Measurements from ENCODE around the gene UPK2.

UPK2 gene

DNA sequence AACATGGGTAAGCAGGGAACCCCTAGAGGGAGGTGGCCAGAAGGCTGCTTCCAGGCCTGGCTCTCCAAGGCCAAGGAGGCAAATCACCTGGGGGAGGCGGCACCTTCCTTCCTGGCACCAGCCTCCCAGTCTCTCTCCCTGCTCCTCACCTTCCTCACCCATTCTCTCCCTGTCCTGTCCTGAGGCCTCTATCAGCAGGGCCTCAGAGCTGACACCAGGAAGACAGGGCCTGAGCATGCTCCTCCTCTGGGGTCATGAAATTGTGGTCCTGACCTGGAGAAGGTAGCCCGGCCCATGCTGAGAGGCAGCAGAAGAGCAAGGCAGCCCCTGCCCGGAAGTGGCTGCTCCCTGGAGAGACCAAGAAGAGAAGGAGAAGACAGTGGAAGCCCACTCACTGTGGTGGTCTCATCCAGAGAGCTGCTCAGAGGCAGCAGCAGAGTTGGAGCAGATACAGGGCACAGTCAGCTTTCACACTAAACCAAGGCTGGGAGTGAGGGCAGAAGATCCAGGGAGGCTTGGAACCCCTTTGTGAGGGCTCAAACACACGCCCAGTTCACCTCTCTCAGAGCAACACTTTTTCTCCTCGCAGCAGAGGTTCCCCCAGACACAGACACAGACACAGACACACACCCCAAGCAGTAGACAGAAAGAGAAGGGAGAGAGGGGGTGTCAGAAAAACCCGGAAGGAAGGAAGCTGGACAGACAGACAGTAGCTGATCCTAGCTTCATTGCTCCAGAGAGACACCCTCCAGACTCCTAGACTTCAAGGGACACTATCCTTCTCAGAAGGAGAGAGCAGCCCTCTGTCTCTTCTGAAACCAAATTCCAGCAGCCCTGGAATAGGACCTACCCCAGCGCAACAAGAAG is 32.1 kb upstream of the UPK2 start:
- TF ChIP-seq GATA2 (IDR thresholded peaks at IDR 0.05; ENCODE audit: low read depth, low read length) (no peak), GATA3 (IDR thresholded peaks at IDR 0.05; ENCODE audit: low read depth, low read length) (no peak)

GRCh38 chr11:118924591-118925585 is 31.2 kb upstream of the UPK2 start:
- TF ChIP-seq GATA2 (IDR thresholded peaks at IDR 0.05; ENCODE audit: low read depth, low read length) (no peak), GATA3 (IDR thresholded peaks at IDR 0.05; ENCODE audit: low read depth, low read length) (no peak)

- TF ChIP-seq GATA2 (IDR thresholded peaks at IDR 0.05; ENCODE audit: low read depth, low read length) (no peak), GATA3 (IDR thresholded peaks at IDR 0.05; ENCODE audit: low read depth, low read length) (no peak)
Measured at GRCh38 chr11:118927554-118928100, 28.5 kb upstream of the UPK2 start.

DNA sequence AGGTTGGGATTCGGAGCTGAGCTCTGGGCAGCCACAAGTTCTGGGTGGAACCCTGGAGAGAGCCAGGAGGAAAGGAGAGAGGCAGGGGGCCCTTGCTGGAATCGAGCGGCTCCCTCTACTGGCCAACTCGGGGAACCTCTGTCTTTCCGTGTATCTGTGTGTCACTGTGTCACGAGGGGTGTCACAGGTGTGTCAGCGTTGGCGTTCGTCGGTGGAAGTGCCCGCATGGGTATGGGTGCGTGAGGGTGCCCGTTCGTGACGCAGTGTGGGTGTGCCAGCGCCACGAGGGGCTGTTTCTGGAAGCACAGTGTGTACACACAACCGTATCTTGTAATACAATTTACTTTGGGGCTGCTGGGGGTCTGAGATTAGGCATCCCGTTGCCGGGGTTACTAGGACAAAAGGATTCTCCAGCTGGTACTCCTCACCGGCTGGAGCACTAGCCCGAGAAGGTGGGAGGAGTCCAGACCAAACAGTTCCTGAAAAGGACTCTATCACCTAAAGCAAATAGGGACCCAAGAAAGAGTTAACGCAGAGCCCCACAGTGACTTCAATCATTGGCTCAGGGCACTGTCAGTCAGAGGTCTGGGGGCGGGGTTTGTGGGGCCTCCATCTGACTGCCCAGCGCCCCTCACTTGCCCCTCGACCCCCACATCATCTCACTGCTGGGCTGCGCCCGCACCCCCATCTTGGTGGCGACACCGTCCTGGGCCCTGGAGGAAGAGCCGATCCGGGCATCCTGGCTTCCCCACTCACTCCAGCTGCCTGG is 27.8 kb upstream of the UPK2 start:
- TF ChIP-seq GATA3 (IDR thresholded peaks at IDR 0.05; ENCODE audit: low read depth, low read length), result no peak
- no peak for TF ChIP-seq GATA2 (IDR thresholded peaks at IDR 0.05; ENCODE audit: low read depth, low read length)

- no peak for TF ChIP-seq GATA2 (IDR thresholded peaks at IDR 0.05; ENCODE audit: low read depth, low read length)
- TF ChIP-seq GATA3 (IDR thresholded peaks at IDR 0.05; ENCODE audit: low read depth, low read length), result no peak
Measured at GRCh38 chr11:118928870-118929500, 27.1 kb upstream of the UPK2 start.

DNA sequence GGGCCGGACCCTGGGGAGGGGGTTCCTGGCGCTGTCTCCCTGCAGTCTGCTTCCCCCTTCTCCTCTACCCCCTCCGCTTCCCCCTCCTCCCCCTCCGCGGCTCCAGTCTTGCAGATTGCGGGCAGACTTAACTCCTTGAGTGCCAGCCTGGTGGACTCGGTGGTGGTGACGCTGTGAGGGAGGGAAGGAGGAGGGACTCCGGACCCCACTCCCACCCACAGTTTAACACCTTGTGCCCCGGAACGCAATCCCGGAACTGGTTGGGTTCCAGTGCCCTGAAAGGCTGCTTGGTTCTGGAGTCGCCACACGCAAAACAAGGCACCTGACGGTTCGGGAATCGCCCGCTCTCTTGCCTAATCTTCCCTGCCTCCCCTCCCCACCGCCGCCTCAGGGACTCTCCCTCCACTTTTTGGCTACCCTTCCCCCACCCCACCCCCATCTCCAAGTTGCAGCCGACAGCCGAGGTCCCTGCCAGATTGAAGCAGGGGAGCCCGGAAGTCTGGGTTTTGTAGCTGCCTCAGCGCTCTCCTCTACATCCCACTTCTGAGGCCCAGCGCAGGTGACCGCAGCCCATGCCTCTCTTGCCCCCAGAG is 26.5 kb upstream of the UPK2 start:
- no peak for TF ChIP-seq GATA3 (IDR thresholded peaks at IDR 0.05; ENCODE audit: low read depth, low read length)
- TF ChIP-seq GATA2 (IDR thresholded peaks at IDR 0.05; ENCODE audit: low read depth, low read length), result no peak

DNA sequence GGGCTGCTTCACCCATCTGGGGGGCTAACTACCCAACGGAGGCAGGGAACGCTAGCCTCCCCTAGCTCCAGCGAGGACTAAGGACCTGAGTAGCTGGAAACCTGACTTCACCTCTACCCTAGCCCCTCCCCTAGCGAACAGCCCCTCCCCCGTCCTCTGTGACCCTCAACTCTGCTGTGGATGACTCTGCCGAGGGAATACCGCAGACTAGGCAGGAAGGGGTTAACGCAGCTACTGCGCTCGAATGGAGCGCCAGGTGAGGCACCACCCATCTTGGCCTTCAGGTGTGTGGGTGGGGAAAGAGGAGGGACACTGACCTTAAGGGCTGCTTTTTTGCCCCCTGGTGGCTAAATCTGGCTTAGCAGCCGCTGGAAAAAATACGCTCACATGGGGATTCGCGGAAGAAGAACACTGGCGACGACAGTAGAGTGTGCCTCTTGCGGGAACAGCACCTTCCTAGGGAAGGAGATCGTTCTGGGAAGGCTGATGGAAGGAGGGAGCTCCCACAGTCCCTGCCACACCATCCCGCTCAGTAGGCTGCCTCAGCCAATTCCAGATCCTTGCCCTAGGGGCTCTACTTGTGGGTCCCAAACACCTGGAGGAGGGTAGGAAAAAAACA is 25.9 kb upstream of the UPK2 start:
- no peak for TF ChIP-seq GATA2 (IDR thresholded peaks at IDR 0.05; ENCODE audit: low read depth, low read length)
- TF ChIP-seq GATA3 (IDR thresholded peaks at IDR 0.05; ENCODE audit: low read depth, low read length), result no peak

GRCh38 chr11:118931571-118931970 is 24.5 kb upstream of the UPK2 start:
- TF ChIP-seq GATA3 (IDR thresholded peaks at IDR 0.05; ENCODE audit: low read depth, low read length), result no peak
- TF ChIP-seq GATA2 (IDR thresholded peaks at IDR 0.05; ENCODE audit: low read depth, low read length), result no peak

DNA sequence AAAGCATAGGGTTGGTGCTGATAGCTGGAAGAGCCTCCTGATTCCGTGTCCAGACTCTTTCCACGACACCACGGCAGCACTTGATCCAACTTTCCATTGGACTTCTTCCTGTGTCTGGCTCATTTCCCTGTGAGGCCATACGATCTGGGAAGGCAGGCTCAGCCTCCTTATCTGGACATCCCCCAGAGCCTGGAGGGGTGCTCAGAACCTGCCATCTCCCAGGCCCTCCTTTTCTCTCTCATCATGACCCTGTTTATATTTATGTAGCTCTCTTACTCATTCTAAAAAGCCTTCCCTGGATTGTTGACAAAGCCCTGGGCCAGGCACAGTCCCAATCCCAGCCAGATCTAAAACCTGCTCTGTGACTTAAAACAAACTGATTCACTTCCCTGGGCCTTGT is 22.6 kb upstream of the UPK2 start:
- TF ChIP-seq GATA3 (IDR thresholded peaks at IDR 0.05; ENCODE audit: low read depth, low read length) (no peak), GATA2 (IDR thresholded peaks at IDR 0.05; ENCODE audit: low read depth, low read length) (no peak)

- no peak for TF ChIP-seq GATA2 (IDR thresholded peaks at IDR 0.05; ENCODE audit: low read depth, low read length)
- no peak for TF ChIP-seq GATA3 (IDR thresholded peaks at IDR 0.05; ENCODE audit: low read depth, low read length)
Measured at GRCh38 chr11:118935376-118935775, 20.7 kb upstream of the UPK2 start.

DNA sequence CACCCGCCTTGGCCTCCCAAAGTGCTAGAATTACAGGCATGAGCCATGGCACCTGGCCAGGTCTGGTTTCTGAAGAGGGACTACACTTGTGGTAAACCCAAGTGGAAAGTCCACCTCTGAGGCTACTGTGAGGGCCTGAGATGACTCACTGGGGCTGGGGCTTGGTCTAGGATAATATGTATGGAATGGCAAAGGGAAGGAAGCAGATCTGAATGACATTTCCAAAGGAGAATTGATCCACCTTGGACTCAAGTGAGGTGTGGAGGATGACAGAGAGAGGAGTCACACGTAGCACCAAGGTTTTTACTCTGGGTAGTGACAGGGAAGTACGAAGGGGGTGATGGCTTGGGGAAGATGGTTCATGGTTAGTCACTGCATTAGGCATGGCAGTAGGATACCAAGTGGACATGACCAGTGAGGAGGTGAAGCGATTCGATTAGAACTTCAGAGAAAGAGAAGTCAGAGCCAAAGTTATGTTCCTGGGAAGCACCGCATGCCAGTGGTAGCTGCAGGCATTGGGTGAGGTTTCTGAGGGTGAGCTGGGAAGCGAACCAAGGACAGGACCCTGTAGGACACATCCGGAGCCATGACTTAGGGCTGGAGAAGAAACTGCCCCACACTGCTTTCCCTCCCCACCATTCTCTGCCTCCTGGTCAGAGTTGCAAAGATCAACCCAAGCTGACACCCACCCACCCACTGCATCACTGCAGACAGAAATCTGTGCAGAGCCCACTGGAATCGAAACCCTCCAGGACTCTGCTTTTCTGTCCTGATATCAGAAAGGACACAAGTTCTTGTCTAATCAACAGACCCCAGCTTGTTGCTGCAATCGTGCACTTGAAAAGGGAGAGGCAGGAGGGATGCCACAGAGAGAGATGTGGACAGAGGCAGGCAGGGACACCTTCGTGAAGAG is 17.4 kb upstream of the UPK2 start:
- TF ChIP-seq GATA2 (IDR thresholded peaks at IDR 0.05; ENCODE audit: low read depth, low read length) (no peak), GATA3 (IDR thresholded peaks at IDR 0.05; ENCODE audit: low read depth, low read length) (no peak)

All from SH-SY5Y (cell line).